Sigmoid colon (tissue), 7 donors: ENCODE results near the gene CIDEA. TPM values are rescaled to one million over a fixed set of nuclear protein-coding genes. Genes with fewer than 3 reads are reported as not detected.
"Not testable (repeated sequence)": the region's sequence is repeated elsewhere in the genome, so short reads cannot be mapped to it uniquely, and the experiment has no call there.

ENCODE experiments used
- DNase-seq: peaks from one replicate; pipeline ENCODE4 v3.0.0-alpha.2; 2019
- H3K27ac ChIP-seq, 4 donors: fragments of 200-600 bp; sonication (generic); one replicate each; pipeline ENCODE4 v1.5.1; 2016 to 2019; ENCODE audit warnings: mild to moderate bottlenecking in 1 of 4
- H3K27me3 ChIP-seq, 3 donors: fragments of 200-600 bp; sonication (generic); one replicate each; pipeline ENCODE4 v1.5.1; 2019; ENCODE audit warnings: mild to moderate bottlenecking in 1 of 3
- H3K36me3 ChIP-seq, 4 donors: fragments of 200-600 bp; sonication (generic); one replicate each; pipeline ENCODE4 v1.5.1; 2016 to 2019
- H3K4me1 ChIP-seq, 4 donors: fragments of 200-600 bp; sonication (generic); one replicate each; pipeline ENCODE4 v1.5.1; 2017 to 2019
- H3K4me3 ChIP-seq, 4 donors: fragments of 200-600 bp; sonication (generic); one replicate each; pipeline ENCODE4 v1.5.1; 2017 to 2019; ENCODE audit warnings: mild to moderate bottlenecking in 2 of 4, moderate library complexity in 1 of 4
- H3K9me3 ChIP-seq, 4 donors: fragments of 200-600 bp in 3 of 4; sonication (generic) in 3 of 4; one replicate each; pipeline versions ENCODE4 v1.5.1 to v1.6.1; 2013 to 2019
- POLR2AphosphoS5 ChIP-seq, 4 donors: sonication (generic); formaldehyde crosslinking; IDR thresholded peaks; one replicate each; pipeline ENCODE4 v1.6.1; 2017; ENCODE audit warnings: antibody characterized with exemption in 4 of 4
- WGBS, 2 donors: extraction: QIAGEN DNeasy Blood & Tissue Kit; methylation state at CpG; one replicate each; pipeline ENCODE4 v1.1.7; 2013; 5-methylcytosine and 5-hydroxymethylcytosine counted together
- intact Hi-C: fragments of 100-400 bp; cut with DNase I; formaldehyde crosslinking; loops from one replicate; pipeline ENCODE4 v1.15.1; 2023
- polyA plus RNA-seq, 3 donors: library from polyadenylated mRNA; stranded (reverse); fragments of 200-250 nt; gene quantifications; one replicate each; pipeline ENCODE4 v1.2.3, GENCODE V29; 2013
- total RNA-seq, 4 donors: library from RNA; depleted of rRNA; stranded (reverse); fragments of >200 nt; gene quantifications; one replicate each; pipeline ENCODE4 v1.1.0, GENCODE V29; 2016
- TF ChIP-seq, protein P1 (sequence below), 4 experiments: fragments of 450-650 bp in 3 of 4; fragments of 200-600 bp in 1 of 4; IDR thresholded peaks; one replicate each; pipeline ENCODE4 v1.5.1; 2016 to 2019; ENCODE audit warnings: antibody characterized with exemption in 4 of 4, mild to moderate bottlenecking in 3 of 4, moderate library complexity in 2 of 4
- donor health status: healthy with polysubstance abuse.
- donor health status: Bipolar disorder and iron deficiency.
- donor health status: healthy.

CIDEA gene, protein sequence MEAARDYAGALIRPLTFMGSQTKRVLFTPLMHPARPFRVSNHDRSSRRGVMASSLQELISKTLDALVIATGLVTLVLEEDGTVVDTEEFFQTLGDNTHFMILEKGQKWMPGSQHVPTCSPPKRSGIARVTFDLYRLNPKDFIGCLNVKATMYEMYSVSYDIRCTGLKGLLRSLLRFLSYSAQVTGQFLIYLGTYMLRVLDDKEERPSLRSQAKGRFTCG
- total RNA-seq (10 to 100 TPM in 1 of 4 donors, not detected in 3; 17.8 TPM), polyA plus RNA-seq (1 to 10 TPM in 1 of 3 donors, not detected in 2; 4.2 TPM)

DNA sequence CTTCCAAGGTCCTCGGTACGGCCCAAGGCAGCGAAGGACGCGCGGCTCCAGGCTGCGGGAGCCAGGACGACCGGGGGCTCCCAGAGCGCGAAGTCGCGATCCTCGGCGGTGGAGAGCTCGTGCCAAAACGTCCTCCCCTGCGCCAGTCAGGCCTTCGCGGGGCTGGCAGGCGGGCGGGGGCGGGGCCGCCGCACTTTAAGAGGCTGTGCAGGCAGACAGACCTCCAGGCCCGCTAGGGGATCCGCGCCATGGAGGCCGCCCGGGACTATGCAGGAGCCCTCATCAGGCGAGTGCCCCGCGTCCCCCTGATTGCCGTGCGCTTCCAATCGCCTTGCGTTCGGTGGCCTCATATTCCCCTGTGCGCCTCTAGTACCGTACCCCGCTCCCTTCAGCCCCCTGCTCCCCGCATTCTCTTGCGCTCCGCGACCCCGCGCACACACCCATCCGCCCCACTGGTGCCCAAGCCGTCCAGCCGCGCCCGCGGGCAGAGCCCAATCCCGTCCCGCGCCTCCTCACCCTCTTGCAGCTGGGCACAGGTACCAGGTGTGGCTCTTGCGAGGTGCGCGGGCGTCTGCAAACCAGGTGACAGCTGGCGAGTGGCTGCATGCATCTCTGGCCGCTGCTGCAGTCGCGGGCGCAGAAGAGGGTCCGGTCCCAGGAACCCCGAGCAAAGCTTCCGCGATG, at the start of gene CIDEA:
Gene CIDEA (plus strand): TSS at position 226 of the 684 bp plus-strand sequence. CDS start 23 bp downstream, at position 249.
- no peaks in the 10 kb centered on the region for H3K36me3 ChIP-seq
- peaks cover 0 to 16% (median 14%) of the 10 kb centered on the region in 4 donors for H3K4me1 ChIP-seq
- H3K9me3 ChIP-seq: no peaks in the 10 kb centered on the region
- 4 to 9% methylated on average over 69 of the region's 69 CpGs for WGBS, 2 donors
- peak within 1 kb of the TSS; percentile 20 to 47 (median 36) for H3K4me3 ChIP-seq
- no peak for TF ChIP-seq POLR2AphosphoS5 (IDR thresholded peaks at IDR 0.05)
- TF ChIP-seq, protein P1, sequence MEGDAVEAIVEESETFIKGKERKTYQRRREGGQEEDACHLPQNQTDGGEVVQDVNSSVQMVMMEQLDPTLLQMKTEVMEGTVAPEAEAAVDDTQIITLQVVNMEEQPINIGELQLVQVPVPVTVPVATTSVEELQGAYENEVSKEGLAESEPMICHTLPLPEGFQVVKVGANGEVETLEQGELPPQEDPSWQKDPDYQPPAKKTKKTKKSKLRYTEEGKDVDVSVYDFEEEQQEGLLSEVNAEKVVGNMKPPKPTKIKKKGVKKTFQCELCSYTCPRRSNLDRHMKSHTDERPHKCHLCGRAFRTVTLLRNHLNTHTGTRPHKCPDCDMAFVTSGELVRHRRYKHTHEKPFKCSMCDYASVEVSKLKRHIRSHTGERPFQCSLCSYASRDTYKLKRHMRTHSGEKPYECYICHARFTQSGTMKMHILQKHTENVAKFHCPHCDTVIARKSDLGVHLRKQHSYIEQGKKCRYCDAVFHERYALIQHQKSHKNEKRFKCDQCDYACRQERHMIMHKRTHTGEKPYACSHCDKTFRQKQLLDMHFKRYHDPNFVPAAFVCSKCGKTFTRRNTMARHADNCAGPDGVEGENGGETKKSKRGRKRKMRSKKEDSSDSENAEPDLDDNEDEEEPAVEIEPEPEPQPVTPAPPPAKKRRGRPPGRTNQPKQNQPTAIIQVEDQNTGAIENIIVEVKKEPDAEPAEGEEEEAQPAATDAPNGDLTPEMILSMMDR (IDR thresholded peaks at IDR 0.05): peak in 1 of 4 experiments; percentile 10
- DNase-seq: no peak
- H3K27ac ChIP-seq: no peak within 1 kb of the TSS
- intact Hi-C loops: no loop called here
- H3K27me3 ChIP-seq: peaks cover 6 to 33% (median 22%) of the 10 kb centered on the region in 3 donors

DNA sequence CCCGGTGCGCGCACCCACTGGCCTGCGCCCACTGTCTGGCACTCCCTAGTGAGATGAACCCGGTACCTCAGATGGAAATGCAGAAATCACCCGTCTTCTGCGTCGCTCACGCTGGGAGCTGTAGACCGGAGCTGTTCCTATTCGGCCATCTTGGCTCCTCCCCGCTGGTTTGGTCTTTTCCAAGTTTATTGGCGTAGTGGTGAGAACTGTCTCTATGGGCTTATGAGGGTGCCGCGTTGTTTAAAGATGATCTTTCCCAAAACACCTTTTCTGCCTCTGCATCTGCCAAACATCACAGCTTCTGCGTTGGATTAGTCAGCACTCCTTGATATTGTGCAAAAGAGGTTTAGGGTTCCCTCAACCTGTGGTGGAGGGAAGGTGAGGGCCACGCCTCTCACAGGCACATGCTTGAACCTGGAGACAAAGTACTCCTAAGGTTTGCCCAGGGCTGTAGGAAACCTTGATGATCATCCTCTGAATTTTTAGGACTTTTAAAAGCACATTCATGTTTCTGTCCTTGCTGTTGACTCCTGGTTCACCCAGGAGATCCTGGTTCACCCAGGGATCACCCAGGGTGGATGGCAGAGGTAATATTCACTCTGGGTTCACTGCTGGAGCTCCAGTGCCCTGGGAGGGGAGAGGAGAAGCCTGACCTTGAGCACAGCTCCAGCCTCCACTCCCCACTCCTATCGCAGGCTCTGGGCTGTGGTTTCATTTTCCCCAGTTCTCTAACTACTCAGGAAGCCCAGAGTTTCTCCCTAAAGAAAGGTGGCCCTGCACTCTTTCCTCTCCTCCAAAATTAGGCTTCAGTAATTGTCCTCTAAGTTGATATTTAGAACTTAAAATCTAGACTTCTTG, 45.6 kb upstream of the CIDEA start:
- DNase-seq, H3K27ac ChIP-seq, intact Hi-C loops, H3K4me3 ChIP-seq, H3K9me3 ChIP-seq, H3K27me3 ChIP-seq, H3K36me3 ChIP-seq, H3K4me1 ChIP-seq: not testable (repeated sequence)
- WGBS, 2 donors: 87 to 91% methylated on average over 13 of the region's 18 CpGs

DNA sequence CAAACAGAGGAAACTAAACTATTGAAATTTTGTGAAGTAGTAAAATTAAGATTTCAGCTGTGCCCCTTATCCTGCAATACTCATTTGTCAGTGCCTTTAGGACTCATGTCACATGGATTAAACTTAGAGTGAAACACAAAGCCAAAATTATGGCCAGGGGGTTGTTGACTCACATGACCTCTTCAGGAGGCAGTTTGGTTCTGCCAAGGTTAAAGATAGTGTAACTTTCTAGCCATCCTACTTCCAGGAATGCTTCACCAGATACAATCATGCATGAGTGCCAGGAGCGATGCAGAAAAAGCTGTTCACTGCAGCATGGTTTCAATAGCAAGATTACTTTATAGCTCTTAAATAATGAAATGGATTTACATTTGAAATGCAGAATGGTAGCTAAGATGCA, 41.9 kb upstream of the CIDEA start:
- H3K27ac ChIP-seq, H3K9me3 ChIP-seq, H3K36me3 ChIP-seq, DNase-seq, H3K4me1 ChIP-seq, H3K4me3 ChIP-seq, H3K27me3 ChIP-seq: not testable (repeated sequence)
- intact Hi-C loops: loop anchor here (10.0 kb wide), 1 partner anchor 1598 kb away; no protein-coding TSS in a partner anchor
- no CpG with 5 or more reads among the region's 1 CpG for WGBS, 2 donors

DNA sequence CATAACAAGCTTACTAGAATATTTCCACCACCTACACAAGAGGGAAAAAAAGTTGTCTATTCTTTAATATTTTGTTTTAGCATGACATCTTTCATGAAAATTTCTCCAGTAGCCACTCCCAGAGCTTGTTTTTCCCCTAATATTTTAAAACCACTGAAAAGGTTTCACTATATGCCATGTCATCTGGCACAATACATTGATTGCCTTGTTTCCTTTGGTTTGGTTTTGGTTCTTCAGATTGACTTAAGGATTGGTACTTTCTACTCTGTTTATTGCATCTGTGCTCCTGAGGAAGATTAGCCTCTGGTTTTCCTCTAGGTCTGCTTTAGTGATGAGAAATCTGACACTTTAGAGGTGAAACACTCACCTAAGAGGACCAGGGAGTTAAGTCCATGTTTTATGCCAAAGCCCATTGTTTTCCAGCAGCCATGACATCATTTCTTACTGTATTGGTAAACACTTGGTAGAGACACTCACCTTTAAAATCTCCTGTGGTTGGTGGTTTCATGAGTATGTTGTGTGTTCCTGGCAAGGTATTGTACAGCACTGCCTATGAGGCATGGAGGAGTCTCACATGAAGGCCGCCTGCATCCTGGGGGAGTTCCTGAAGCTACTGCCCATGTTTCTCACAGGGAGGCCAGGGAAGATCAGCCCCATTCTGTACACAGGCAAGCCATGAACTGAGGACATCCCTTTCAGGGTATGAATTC, 39.7 kb upstream of the CIDEA start:
- not testable (repeated sequence) for H3K27me3 ChIP-seq, DNase-seq, H3K36me3 ChIP-seq, H3K4me1 ChIP-seq, H3K9me3 ChIP-seq, H3K4me3 ChIP-seq, H3K27ac ChIP-seq
- WGBS, 2 donors: 78 to 84% methylated on average over 1 of the region's 1 CpG
- intact Hi-C loops: loop anchor here (10.0 kb wide), 1 partner anchor 1600 kb away; no protein-coding TSS in a partner anchor

DNA sequence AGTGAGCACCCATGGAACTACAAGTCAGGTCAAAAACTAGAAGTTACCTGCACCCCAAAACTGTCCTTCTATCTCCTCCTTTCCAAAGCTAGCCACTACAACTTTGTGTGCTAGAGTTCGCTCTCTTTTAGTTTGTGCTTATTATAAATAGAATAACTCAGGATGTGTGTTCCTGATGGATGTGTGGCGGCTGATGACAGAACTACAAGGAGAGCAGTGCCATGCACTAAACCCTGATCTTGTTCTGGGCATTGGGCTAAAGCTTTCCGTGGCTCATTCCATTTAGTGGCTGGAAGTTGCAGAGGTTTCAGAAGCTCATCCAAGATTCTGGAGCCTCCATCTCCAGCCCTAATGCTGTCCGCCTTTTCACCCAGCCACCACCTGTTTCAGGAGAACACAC, 37.7 kb upstream of the CIDEA start:
- intact Hi-C loops: loop anchor here (10.0 kb wide), 1 partner anchor 1602 kb away; no protein-coding TSS in a partner anchor
- 86 to 95% methylated on average over 2 of the region's 4 CpGs for WGBS, 2 donors

DNA sequence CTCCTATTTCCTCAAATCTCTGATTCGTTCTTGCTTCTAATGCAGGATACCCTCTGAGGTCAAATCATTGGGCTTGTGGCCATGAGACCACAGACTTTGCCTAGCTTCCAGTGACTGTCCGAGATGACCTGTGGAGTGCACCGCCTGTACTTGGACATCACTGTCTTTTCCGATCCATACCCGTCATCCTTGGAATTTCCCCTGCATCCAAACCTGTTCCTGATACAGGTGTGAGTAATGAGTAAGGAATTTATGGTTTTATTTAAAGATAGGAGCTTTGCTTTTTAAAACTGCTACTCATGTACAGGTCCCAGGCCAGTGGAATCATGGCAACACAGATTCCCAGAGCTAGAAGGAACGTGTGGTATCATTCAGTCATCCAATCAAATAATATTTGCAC, 35.6 kb upstream of the CIDEA start:
- DNase-seq, H3K36me3 ChIP-seq, H3K27ac ChIP-seq, H3K27me3 ChIP-seq, H3K4me3 ChIP-seq, H3K9me3 ChIP-seq, H3K4me1 ChIP-seq: not testable (repeated sequence)
- 35 to 72% methylated on average over 6 of the region's 6 CpGs for WGBS, 2 donors
- intact Hi-C loops: loop anchor here (10.0 kb wide), 1 partner anchor 1604 kb away; no protein-coding TSS in a partner anchor

More for the DNA sequence above, 37.7 kb upstream of the CIDEA start:
- H3K27ac ChIP-seq, H3K4me3 ChIP-seq, H3K36me3 ChIP-seq, DNase-seq, H3K9me3 ChIP-seq, H3K27me3 ChIP-seq, H3K4me1 ChIP-seq: not testable (repeated sequence)

DNA sequence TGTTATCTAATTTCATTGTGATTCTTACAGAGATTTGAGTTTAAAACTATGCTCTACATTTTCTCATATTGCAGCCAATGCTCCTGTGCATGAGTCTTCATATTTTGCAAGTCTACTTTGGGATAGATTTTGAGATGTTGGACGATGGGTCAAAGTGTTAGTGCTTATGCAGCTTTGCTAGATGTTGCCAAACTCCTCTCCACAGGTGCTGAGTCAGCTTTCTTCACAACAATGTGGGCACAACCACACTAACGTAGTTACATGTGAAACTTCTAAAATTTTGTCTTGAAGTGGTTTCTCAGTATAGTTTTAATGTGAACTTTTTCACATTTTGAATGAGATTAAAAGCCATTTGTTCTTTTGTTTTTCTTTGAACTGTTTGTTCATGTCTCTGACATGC, 32.1 kb upstream of the CIDEA start:
- H3K4me3 ChIP-seq, H3K27ac ChIP-seq, H3K36me3 ChIP-seq, H3K9me3 ChIP-seq, H3K27me3 ChIP-seq, intact Hi-C loops, H3K4me1 ChIP-seq, DNase-seq: not testable (repeated sequence)
- 50 to 61% methylated on average over 1 of the region's 2 CpGs for WGBS, 2 donors

DNA sequence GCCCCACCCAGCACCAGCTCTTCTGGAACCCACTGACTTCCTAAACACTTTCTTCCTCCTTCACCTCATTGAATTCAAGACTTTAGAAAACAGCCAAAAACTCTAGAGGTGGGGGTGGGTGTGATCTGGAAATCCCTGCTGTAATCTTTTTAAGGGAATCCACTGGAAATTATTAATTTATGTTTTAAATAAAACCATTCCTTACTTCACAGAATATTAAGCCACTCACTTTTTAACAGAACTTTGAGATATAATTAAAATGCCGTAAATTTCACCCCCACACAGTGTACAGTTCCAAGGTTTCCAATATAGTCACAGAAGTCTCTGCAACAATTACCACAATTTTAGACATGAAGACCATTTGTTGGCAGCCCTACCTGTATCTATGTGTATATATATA, 30.8 kb upstream of the CIDEA start:
- H3K4me3 ChIP-seq, H3K9me3 ChIP-seq, H3K27me3 ChIP-seq, DNase-seq, H3K36me3 ChIP-seq, intact Hi-C loops, H3K27ac ChIP-seq, H3K4me1 ChIP-seq: not testable (repeated sequence)
- WGBS, 2 donors: 89 to 96% methylated on average over 1 of the region's 1 CpG

DNA sequence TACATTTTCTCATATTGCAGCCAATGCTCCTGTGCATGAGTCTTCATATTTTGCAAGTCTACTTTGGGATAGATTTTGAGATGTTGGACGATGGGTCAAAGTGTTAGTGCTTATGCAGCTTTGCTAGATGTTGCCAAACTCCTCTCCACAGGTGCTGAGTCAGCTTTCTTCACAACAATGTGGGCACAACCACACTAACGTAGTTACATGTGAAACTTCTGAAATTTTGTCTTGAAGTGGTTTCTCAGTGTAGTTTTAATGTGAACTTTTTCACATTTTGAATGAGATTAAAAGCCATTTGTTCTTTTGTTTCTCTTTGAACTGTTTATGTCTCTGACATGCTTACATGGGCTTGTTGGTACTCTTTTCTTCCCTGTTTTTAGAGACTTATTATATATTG, 27.4 kb upstream of the CIDEA start:
- H3K4me1 ChIP-seq, intact Hi-C loops, H3K36me3 ChIP-seq, H3K27ac ChIP-seq, H3K9me3 ChIP-seq, H3K4me3 ChIP-seq, H3K27me3 ChIP-seq, DNase-seq: not testable (repeated sequence)
- 53 to 93% methylated on average over 1 of the region's 2 CpGs for WGBS, 2 donors

DNA sequence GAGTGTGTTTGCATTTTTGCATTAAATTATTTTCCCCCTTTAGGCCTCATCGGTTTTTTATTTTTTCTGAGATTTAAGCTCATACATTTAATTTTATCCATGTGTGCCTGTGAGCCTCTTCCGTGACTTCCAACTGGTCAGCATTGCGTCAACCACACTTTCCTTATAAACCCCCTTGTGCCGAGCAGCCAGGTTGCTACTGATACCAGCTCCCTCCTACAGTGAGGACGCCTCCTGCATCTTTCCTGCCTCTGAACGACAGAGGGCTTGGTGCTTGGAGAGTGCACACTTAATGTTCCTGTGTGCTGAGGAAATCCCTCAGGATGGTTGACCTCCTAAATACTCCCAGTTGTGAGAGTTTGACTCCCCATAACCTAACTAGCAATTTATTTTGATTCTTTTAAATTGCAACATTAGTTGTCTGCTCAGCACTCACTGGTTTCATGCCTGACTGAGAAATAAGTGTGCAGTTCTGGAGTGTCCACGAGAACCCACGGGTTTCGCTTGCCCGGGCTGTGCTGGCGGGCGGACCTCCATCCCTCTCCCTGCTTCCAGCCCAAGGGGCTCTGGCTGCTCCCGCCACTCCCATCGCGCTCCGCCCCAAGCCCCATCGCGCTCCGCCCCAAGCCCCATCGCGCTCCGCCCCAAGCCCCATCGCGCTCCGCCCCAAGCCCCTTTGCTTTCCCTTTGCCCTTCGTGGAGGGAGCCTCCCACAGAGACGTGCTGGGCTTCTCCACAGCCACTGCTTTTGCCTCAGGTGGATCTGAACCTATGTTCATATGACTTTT, 26.6 kb upstream of the CIDEA start:
- H3K4me1 ChIP-seq, intact Hi-C loops, H3K36me3 ChIP-seq, H3K27ac ChIP-seq, H3K9me3 ChIP-seq, H3K27me3 ChIP-seq, H3K4me3 ChIP-seq, DNase-seq: not testable (repeated sequence)
- 35 to 46% methylated on average over 15 to 16 of the region's 27 CpGs for WGBS, 2 donors
